Glomerular endothelial cell (primary cell): ENCODE results near the gene PKP1. TPM values are rescaled to one million over a fixed set of nuclear protein-coding genes. Genes with fewer than 3 reads are reported as not detected.
"Not testable (repeated sequence)": the region's sequence is repeated elsewhere in the genome, so short reads cannot be mapped to it uniquely, and the experiment has no call there.

Source experiments
- DNase-seq: peaks from one replicate; pipeline ENCODE4 v3.0.0-alpha.2; 2011; ENCODE audit warnings: low read depth, low spot score; ENCODE audit errors: extremely low read depth
- total RNA-seq: library from RNA; depleted of rRNA; stranded (reverse); fragments of >200 nt; gene quantifications from 2 replicates; pipeline ENCODE4 v1.2.3, GENCODE V29; 2015

Gene PKP1, protein sequence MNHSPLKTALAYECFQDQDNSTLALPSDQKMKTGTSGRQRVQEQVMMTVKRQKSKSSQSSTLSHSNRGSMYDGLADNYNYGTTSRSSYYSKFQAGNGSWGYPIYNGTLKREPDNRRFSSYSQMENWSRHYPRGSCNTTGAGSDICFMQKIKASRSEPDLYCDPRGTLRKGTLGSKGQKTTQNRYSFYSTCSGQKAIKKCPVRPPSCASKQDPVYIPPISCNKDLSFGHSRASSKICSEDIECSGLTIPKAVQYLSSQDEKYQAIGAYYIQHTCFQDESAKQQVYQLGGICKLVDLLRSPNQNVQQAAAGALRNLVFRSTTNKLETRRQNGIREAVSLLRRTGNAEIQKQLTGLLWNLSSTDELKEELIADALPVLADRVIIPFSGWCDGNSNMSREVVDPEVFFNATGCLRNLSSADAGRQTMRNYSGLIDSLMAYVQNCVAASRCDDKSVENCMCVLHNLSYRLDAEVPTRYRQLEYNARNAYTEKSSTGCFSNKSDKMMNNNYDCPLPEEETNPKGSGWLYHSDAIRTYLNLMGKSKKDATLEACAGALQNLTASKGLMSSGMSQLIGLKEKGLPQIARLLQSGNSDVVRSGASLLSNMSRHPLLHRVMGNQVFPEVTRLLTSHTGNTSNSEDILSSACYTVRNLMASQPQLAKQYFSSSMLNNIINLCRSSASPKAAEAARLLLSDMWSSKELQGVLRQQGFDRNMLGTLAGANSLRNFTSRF
- 0.15 and 0.47 TPM in 2 replicates for total RNA-seq

DNA sequence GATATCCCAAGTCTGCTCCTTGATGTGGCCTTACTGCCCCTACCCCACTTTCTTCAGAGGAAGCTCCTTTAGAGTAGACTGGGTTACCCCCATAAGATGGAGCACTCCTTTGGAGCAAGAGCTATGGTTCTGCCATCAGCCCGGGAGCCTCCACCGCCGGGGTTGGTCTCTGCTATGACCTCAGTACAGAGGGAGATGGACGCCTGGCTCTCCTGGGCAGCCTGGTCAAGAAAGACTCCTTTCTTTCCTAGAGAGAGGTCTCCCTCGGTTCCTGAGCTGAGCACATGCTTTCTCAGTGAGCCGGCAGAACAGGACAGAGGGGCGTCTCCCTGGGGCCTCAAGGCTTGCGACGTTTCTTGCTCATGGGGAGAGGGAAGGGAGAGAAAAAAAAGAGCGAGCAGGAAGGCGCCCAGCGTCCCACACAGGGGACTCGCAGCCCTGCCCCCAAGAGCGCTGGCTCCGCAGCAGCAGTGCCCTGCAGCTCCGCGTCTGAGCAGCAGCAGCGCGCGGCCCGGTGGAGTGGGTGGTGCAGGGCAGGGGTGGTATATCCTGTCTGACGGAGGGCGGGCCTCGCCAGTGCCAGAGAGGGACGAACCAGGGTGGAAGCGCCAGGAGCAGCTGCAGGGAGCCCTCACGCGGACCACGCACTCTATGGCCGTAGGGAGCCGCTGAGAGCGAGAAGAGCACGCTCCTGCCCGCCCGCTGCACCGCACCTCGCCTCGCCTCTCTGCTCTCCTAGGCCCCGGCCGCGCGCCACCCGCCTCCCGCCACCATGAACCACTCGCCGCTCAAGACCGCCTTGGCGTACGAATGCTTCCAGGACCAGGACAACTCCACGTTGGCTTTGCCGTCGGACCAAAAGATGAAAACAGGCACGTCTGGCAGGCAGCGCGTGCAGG lies at the start of gene PKP1:
PKP1 (plus strand) TSS at position 576 of the 899 bp plus-strand sequence; CDS start at position 773, 197 bp downstream.
- DNase-seq = no peak

DNA sequence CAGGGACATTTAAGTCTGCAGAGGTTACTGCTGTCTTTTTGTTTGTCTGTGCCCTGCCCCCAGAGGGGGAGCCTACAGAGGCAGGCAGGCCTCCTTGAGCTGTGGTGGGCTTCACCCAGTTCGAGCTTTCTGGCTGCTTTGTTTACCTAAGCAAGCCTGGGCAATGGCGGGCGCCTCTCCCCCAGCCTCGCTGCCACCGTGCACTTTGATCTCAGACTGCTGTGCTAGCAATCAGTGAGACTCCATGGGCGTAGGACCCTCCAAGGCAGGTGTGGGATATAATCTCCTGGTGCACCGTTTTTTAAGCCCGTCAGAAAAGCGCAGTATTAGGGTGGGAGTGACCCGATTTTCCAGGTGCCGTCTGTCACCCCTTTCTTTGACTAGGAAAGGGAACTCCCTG lies 43.7 kb upstream of the PKP1 start:
- DNase-seq = not testable (repeated sequence)

DNA sequence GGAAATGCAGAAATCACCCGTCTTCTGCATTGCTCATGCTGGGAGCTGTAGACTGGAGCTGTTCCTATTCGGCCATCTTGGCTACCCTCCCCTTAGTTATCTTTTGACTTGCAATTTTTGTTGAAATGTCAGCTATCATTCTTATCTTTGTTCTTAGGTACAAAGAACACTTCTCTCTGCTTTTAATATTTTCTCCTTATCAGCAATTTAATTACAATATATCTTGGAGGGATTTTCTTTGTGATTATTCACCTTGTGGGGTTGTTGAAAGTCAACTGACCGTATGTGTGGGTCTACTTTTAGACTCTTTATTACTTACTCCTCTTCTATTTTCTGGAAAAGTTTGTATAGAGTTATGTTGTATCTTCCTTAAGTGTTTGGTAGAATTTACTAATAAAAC lies 43.1 kb upstream of the PKP1 start:
- no peak for DNase-seq

DNA sequence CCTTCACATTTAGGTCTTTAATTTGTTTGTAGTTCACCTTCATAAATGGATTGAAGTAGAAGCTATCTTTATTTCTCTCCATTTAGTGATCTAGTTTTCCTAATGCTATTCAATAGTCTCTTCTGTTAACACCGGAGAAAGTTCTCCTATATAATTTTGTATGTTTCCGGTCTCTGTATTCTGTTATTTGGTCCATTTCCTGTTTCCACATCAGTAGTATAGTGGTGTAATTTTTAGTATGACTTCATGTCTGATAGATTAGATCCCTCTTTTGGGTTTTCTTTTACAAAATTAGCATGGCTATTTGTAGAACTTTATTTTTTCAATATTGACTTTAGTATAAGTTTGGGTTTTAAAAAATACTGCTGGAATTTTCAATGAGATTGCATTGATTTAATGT lies 41.6 kb upstream of the PKP1 start:
- no peak for DNase-seq

DNA sequence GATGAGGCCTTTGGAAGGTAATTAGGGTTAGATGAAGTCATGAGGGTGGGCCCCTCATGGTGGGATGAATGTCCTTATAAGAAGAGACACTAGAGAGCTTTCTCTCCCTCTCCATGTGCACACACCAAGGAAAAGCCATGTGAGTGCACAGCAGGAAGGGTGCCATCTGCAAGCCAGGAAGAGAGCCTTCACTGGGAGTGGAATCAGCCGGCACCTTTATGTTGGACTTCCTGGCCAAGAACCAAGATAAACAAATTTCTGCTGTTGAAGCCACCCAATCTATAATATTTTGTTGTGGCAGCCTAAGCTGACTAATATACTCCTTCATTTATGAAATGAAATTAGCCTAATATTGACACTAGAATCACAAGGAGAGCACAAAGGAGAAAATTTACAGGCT lies 38.2 kb upstream of the PKP1 start:
- no peak for DNase-seq

DNA sequence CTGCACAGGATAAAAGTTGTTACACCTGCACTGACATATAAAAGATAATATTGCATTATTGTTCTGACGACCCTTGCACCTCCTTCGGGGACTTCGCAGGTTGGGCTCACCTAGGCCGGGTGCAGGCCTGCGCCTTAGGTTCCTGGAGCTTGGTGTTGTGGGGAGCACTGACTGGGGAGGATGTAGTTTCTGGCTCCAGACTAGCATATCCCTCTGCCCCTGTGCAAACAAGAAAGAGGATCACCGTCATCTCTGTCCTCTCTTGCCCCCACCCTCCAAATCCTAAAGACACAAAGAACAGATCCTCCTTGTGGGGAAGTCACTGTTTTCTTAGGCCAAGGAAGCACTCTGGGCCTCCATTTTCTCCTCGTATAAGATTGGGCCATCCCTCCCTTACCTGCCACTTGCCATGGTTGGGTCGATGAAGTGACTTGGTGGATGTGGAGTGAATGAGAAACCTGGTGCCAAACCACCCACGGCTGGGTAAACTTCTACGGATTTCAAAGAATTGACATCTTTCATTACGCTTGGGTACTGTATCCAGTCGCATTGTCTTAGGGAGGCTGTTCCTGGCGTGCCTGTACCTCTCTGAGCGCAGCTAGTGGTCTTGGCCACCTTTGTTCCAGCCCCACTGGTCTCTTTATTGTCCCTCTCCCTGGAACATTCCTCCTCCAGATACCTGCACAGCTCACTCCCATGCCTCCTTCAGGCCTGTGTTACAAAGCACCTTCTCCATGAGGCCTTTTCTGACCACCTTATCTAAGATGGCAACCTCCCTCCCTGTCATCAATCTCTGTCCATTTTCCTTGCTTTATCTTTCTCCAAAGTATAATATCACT lies 34.4 kb upstream of the PKP1 start:
- no peak for DNase-seq

DNA sequence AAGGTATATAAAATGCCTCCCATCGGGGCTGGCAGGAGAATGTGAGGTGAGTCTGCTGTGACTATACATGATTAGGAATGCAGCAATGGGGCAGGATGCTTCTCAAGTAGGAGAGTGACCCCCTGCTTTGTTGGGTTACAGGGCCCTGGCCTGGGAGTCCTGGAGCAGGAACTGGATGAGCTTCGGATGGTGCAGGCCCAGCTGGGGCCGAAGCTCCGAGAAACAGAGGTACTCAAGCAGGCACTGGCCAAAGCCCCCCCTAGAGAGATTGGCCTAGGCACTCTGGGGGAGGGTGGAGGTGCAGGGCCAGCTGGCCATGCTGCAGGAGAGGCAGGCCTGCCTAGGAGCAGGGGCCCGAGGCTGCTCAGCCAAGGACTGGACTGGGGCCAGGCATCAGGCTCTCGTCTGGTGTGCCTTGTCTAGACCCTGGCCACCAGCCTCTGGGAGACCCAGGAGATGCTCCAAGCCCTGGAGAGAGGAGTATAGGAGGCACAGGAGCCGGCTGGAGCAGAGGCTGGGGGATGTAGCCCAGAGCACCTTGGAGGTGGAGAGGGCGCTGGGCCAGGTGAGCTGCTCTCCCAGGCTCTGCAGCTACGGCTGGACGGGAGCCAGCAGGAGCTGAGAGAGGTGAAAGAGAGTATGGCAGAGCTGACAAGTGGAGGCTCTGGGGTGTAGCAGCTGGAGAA lies 32.8 kb upstream of the PKP1 start:
- no peak for DNase-seq

DNA sequence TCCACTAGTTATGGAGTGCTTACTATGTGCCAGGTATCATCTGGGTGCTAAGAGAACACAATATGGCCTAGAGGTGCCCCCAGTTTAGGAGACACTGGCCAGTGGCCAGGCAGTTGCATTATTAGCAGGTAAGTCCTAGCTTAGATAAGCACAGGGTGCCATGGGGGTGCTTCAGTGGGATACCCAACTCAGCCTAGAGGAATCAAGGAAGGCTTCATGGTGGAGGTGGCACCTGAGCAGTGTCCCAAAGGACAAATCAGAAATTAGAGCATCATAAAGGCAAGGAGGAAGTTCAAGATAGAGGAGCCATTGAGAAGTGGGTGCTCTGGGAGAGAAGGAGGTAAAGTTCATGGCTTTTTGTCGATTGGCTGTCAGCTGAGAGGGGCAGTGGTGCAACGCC lies 31.9 kb upstream of the PKP1 start:
- DNase-seq = no peak

DNA sequence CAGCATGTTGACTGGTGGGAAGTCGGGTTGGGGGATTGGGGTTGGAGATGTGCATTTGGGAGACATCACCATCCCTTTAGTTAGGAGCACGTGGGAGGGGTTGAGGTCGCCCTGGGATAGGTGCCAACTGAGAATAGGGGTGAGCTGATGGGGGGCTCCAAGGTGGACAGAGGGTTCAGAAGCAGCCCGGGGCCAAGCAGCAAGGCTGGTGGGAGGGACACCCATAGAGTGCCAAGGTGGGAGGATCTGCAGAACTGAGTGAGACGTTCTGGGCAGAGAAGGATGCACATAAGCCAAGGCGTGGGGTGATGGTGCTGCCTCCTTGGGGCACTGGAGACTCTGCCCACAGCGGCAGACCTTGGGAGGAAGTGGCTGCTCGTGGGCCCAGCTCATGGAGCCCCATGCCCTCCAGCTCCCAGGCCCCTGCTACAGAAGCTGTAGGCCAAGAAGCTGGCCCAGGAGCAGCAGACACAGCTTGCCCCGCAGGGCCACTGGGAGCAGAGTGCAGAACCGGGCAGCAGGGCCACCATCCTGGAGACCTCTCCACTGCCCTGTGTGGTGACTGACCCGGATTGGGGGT lies 31.4 kb upstream of the PKP1 start:
- DNase-seq = no peak

DNA sequence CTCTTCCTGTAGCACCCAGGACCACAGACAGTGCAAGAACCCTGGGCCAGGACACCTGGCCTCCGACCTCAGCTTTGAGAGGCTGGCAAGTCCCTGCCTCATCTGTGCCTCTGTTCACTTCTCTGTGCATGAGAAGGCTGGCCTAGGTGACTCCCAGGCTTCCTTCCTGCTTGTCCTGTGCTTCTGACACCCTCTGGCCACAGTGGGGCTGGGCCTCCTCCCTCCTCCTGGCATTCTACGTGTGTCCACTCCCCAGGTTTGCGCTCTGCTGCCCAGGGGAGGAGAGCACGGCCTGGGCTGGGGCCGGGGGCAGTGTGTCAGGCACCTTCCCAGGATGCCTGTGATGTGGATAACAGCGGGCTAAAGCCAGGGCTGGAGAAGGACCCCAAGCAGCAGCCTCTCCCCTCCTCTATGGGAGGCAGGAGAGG lies 30.3 kb upstream of the PKP1 start:
- DNase-seq = no peak

DNA sequence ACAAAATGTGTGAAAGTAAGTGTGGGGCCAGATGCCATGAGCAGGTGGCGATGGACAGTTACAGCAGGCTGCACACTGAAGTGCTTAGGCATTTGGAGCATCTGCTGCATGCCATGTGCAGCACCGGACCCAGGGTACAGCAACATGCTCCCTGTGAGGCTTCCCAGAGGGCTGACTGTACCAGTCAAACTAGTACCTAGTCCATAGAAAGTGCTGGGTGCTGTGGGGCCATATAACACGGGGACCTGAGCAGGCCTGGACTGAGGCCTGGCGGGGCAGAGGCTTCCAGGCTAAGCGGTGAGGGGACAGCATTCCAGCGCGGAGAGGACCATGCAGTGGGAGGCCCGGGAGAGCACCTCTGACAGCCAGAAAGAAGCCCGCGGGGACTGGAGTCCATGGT lies 29.9 kb upstream of the PKP1 start:
- no peak for DNase-seq

DNA sequence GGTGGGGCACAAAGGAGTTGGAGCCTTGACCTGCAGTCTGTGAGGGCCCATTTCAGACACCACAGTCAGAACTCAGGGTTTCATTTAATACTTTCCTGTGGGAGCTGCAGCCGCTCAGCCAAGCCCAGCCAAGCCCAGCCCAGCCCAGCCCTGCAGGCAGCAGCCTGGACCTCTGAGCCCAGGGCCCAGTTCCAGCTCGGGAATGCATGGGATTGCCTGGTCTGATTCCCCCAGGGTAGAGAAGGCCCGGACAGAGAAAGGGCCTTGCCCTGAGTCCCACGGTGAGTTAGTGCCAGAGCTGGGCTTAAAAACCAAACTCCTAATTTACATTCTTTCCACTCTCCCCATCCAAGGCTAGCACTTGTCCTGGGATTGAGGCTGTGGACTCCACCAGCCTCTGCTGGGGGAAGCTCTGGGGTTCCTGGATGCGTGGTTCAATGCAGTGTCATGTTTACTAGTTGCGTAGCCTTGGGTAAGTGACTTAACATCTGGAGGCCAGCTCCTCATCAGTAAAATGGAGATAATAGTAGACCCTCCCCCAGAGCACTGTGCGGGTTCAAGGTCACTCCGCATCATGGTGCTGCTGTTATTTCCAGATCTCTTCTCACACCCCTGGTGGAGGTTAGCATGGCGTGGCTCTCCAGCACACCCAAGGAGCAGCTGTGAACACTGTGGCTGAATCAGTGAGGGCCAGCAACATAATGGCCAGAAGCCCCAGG lies 29.2 kb upstream of the PKP1 start:
- DNase-seq = no peak

DNA sequence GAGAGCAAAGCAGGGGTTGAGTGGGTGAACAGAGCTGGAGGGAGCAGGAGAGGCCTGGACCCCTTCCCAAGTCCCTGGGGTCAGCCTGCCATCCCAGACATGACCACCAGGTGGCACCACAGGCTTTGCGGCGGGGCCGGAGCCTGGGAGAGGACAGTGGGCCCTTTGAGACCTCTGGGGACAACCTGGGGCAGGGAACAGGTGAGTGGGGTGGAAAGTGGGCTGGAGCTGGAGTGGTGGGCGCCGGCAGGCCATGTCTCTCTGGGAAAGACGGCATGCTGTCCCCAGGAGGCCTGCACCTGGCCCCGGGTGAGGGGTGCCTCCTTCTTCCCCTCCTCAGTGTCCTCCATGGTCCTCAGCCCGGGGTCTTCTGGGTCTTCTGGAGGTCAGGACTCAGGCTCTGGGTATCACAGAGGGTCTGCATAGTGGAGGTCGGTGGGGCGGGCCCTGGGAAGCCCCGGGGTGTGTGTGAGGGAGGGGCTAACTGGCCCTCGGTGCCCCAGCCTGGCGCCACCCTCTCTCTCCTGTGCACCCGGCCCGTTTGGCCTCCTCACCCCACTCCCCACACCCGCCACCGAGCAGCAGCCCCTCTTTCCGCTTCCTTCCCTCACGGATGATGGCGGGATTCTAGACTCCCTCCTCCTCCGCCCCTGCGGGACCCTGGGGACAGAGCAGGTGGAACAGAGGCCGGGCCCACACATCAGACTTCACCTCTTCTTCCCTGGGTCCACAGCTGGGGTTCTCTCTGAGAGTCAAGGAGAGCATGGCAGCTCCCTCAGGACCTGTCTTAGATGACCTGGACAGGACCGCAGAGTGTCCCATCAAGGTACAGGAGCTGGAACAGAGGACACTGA lies 28.5 kb upstream of the PKP1 start:
- no peak for DNase-seq

DNA sequence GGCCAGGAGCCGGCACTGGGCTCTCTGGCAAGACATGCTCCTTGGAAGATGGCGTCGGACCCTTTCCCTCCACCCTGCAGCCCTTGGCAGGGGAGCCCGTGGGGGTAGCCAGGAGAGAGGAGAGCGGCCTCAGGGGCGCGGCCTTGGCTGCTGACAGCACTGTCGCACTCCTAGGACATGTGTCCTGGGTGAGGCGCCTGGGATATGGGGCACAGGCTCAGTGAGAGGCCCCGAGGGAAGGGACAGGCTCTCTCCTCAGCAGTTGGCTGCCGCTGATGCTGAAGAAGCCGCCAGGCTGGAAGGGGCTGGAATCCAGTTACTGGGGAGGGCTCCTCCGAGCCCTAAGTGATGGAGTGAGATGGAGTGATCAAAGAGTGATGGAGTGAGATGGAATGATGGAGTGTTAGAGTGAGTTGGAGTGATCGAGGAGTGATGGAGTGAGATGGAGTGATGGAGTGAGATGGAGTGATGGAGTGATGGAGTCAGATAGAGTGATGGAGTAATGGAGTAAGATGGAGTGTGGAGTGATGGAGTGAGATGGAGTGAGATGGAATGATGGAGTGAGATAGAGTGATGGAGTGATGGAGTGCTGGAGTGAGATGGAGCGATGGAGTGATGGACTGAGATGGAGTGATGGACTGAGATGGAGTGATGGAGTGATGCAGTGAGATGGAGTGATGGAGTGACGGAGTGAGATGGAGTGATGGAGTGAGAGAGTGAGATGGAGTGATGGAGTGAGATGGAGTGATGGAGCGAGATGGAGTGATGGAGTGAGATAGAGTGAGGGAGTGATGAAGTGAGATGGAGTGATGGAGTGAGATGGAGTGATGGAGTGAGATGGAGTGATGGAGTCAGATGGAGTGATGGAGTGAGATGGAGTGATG lies 27.6 kb upstream of the PKP1 start:
- no peak for DNase-seq

DNA sequence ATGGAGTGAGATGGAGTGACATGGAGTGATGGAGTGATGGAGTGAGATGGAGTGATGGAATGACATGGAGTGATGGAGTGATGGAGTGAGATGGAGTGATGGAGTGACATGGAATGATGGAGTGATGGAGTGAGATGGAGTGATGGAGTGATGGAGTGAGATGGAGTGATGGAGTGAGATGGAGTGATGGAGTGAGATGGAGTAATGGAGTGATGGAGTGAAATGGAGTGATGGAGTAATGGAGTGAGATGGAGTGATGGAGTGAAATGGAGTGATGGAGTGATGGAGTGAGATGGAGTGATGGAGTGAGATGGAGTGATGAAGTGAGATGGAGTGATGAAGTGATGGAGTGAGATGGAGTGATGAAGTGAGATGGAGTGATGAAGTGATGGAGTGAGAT lies 25.2 kb upstream of the PKP1 start:
- not testable (repeated sequence) for DNase-seq

DNA sequence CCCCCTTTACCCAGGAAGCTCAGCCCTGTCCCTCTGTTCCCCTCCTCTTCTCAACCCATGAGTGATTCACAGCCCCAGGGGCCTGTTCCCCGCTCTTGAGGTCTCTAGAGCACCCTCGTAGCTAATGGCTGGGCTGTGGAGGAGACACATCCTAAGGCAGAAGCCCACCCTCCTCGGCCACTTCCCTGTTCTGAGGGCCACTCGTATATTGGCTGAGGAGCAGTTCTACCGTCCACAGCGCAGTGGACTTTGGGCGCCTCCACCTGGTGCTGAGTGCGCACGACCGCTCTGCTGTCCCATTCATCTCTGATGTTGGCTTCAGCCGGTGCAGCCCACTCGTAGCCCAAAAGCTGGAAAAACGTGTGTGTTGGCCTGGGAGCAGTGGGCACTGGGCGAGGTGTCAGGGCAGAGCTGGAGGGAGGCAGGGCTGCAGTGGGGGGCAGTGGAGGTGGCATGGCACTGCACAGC lies 24.5 kb upstream of the PKP1 start:
- DNase-seq = no peak
